ENCODE data around the gene OAS1.

The OAS1 gene

DNA sequence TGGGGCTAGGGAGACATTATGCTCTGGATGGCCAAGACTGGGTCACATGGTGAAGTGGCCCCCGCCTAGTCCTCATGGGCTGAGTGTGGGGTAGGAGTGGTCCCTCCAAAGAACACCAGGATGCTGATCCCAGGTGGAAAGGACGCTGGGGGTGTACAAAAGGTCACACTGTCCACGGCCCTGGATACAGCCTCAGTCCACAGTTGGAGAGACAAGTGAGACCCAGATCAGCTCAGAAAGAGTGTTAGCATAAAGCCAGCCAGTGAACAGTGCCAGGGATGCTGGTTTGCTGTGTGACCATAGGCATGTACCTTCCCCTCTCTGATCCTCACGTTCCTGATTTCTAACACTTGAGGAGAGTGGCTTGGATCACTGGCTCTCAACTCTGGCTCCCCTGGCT lies 58.2 kb downstream of the OAS1 start:
- H3K27ac ChIP-seq (ENCODE audit: low read depth, low read length, poor library complexity, severe bottlenecking): no peak overlapping the region
- H4K20me1 ChIP-seq (ENCODE audit: insufficient read depth, low read length): no peaks in the 10 kb centered on the region
- no peak overlapping the region for H3K4me2 ChIP-seq (ENCODE audit: low read length)
- no peaks in the 10 kb centered on the region for H3K36me3 ChIP-seq (ENCODE audit: insufficient read depth, low read length)
- no peak overlapping the region for H3K4me3 ChIP-seq (ENCODE audit: low read depth, low read length, poor library complexity, severe bottlenecking)
- peaks cover 6% of the 10 kb centered on the region for H3K4me1 ChIP-seq (ENCODE audit: insufficient read depth, low read length, severe bottlenecking)
- no peaks in the 10 kb centered on the region for H3K27me3 ChIP-seq (ENCODE audit: insufficient read depth, low read length)
- TF ChIP-seq, protein P1, sequence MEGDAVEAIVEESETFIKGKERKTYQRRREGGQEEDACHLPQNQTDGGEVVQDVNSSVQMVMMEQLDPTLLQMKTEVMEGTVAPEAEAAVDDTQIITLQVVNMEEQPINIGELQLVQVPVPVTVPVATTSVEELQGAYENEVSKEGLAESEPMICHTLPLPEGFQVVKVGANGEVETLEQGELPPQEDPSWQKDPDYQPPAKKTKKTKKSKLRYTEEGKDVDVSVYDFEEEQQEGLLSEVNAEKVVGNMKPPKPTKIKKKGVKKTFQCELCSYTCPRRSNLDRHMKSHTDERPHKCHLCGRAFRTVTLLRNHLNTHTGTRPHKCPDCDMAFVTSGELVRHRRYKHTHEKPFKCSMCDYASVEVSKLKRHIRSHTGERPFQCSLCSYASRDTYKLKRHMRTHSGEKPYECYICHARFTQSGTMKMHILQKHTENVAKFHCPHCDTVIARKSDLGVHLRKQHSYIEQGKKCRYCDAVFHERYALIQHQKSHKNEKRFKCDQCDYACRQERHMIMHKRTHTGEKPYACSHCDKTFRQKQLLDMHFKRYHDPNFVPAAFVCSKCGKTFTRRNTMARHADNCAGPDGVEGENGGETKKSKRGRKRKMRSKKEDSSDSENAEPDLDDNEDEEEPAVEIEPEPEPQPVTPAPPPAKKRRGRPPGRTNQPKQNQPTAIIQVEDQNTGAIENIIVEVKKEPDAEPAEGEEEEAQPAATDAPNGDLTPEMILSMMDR (IDR thresholded peaks at IDR 0.05; ENCODE audit: low read length): no peak
- H3K9ac ChIP-seq (ENCODE audit: low read length): no peak overlapping the region
- H3F3A ChIP-seq (ENCODE audit: insufficient read depth, low read length): no peaks in the 10 kb centered on the region
- no peaks in the 10 kb centered on the region for H3K9me3 ChIP-seq (ENCODE audit: low read length)
- H3K9me2 ChIP-seq (ENCODE audit: low read depth, low read length): no peaks in the 10 kb centered on the region
- H3K79me2 ChIP-seq (ENCODE audit: insufficient read depth, low read length): no peaks in the 10 kb centered on the region
- no peak overlapping the region for H2AFZ ChIP-seq (ENCODE audit: low read length)

DNA sequence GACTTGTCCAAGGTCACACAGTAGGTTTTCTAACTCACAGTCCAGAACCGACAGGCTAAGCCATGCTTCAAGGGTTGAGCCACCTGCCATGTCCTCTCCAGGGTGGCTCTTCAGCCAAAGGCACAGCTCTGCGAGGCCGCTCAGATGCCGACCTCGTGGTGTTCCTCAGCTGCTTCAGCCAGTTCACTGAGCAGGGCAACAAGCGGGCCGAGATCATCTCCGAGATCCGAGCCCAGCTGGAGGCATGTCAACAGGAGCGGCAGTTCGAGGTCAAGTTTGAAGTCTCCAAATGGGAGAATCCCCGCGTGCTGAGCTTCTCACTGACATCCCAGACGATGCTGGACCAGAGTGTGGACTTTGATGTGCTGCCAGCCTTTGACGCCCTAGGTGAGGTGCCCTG lies 58.9 kb downstream of the OAS1 start:
- H3K9ac ChIP-seq (ENCODE audit: low read length): no peak overlapping the region
- H3K4me1 ChIP-seq (ENCODE audit: insufficient read depth, low read length, severe bottlenecking): peaks cover 6% of the 10 kb centered on the region
- no peak overlapping the region for H3K4me3 ChIP-seq (ENCODE audit: low read depth, low read length, poor library complexity, severe bottlenecking)
- TF ChIP-seq EZH2 (IDR thresholded peaks at IDR 0.05; ENCODE audit: borderline replicate concordance, low read length): no peak
- TF ChIP-seq, protein P1 (IDR thresholded peaks at IDR 0.05; ENCODE audit: low read length): no peak
- H3K27ac ChIP-seq (ENCODE audit: low read depth, low read length, poor library complexity, severe bottlenecking): no peak overlapping the region
- H3K4me2 ChIP-seq (ENCODE audit: low read length): no peak overlapping the region
- H2AFZ ChIP-seq (ENCODE audit: low read length): no peak overlapping the region
- H3K27me3 ChIP-seq (ENCODE audit: insufficient read depth, low read length): no peaks in the 10 kb centered on the region
- H3K9me3 ChIP-seq (ENCODE audit: low read length): no peaks in the 10 kb centered on the region
- no peaks in the 10 kb centered on the region for H3K36me3 ChIP-seq (ENCODE audit: insufficient read depth, low read length)
- H3K9me2 ChIP-seq (ENCODE audit: low read depth, low read length): no peaks in the 10 kb centered on the region
- H3F3A ChIP-seq (ENCODE audit: insufficient read depth, low read length): no peaks in the 10 kb centered on the region
- no peaks in the 10 kb centered on the region for H3K79me2 ChIP-seq (ENCODE audit: insufficient read depth, low read length)
- no peaks in the 10 kb centered on the region for H4K20me1 ChIP-seq (ENCODE audit: insufficient read depth, low read length)

DNA sequence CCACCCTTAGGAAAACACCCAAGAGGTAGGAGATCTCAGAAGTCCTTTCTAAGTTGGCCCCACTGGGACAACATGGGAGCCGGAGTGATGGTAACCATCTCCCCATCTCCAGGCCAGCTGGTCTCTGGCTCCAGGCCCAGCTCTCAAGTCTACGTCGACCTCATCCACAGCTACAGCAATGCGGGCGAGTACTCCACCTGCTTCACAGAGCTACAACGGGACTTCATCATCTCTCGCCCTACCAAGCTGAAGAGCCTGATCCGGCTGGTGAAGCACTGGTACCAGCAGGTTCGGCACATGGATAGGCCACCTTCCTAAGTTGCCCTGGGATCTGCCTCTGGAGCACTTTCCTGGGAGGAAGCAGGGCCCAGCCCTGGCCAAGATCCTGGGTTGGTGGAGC lies 60.5 kb downstream of the OAS1 start:
- Histone ChIP-seq H3K4me3 (ENCODE audit: low read depth, low read length, poor library complexity, severe bottlenecking) (no peak overlapping the region), H2AFZ (ENCODE audit: low read length) (no peak overlapping the region), H3K27ac (ENCODE audit: low read depth, low read length, poor library complexity, severe bottlenecking) (no peak overlapping the region), H3K9me3 (ENCODE audit: low read length) (no peaks in the 10 kb centered on the region), H3K79me2 (ENCODE audit: insufficient read depth, low read length) (no peaks in the 10 kb centered on the region), H3K27me3 (ENCODE audit: insufficient read depth, low read length) (no peaks in the 10 kb centered on the region), H3K9me2 (ENCODE audit: low read depth, low read length) (no peaks in the 10 kb centered on the region), H3F3A (ENCODE audit: insufficient read depth, low read length) (no peaks in the 10 kb centered on the region), H3K9ac (ENCODE audit: low read length) (no peak overlapping the region), H4K20me1 (ENCODE audit: insufficient read depth, low read length) (no peaks in the 10 kb centered on the region), H3K4me1 (ENCODE audit: insufficient read depth, low read length, severe bottlenecking) (no peaks in the 10 kb centered on the region), H3K4me2 (ENCODE audit: low read length) (no peak overlapping the region), H3K36me3 (ENCODE audit: insufficient read depth, low read length) (no peaks in the 10 kb centered on the region)
- TF ChIP-seq EZH2 (IDR thresholded peaks at IDR 0.05; ENCODE audit: borderline replicate concordance, low read length): no peak
- TF ChIP-seq, protein P1 (IDR thresholded peaks at IDR 0.05; ENCODE audit: low read length): no peak

Data from OCI-LY1 (cell line).